Liver (tissue), 9 donors: ENCODE results near the gene MCCC1. TPM values are rescaled to one million over a fixed set of nuclear protein-coding genes. Genes with fewer than 3 reads are reported as not detected.
A peak's percentile ranks its signal among the peaks of the same experiment; 100 is the strongest.

Experiments used
- DNase-seq: peaks from one replicate; pipeline ENCODE4 v3.0.0-alpha.2; 2017; ENCODE audit warnings: low spot score
- H3K27ac ChIP-seq, 2 donors: one replicate each; pipeline ENCODE4 v1.7.0; 2013; ENCODE audit warnings: inconsistent platforms in 2 of 2, low read length in 2 of 2, control low read depth in 1 of 2, low read depth in 1 of 2, mild to moderate bottlenecking in 1 of 2
- H3K27me3 ChIP-seq, 4 donors: one replicate each; pipeline versions ENCODE4 v1.6.1 to v1.7.0; 2013; ENCODE audit warnings: low read length in 3 of 4, inconsistent platforms in 1 of 4, mild to moderate bottlenecking in 1 of 4, moderate library complexity in 1 of 4; ENCODE audit not compliant: control insufficient read depth in 4 of 4, insufficient read depth in 4 of 4
- H3K36me3 ChIP-seq, 4 donors: one replicate each; pipeline versions ENCODE4 v1.6.1 to v1.7.0; 2013; ENCODE audit warnings: low read length in 3 of 4, mild to moderate bottlenecking in 3 of 4, low read depth in 1 of 4, moderate library complexity in 1 of 4; ENCODE audit not compliant: control insufficient read depth in 4 of 4, insufficient read depth in 3 of 4
- H3K4me1 ChIP-seq, 4 donors: one replicate each; pipeline versions ENCODE4 v1.6.1 to v1.7.0; 2013; ENCODE audit warnings: low read length in 3 of 4, mild to moderate bottlenecking in 3 of 4, moderate library complexity in 1 of 4; ENCODE audit not compliant: control insufficient read depth in 4 of 4, insufficient read depth in 4 of 4
- H3K4me3 ChIP-seq, 3 donors: one replicate each; pipeline versions ENCODE4 v1.6.1 to v1.7.0; 2013; ENCODE audit warnings: low read length in 3 of 3, control low read depth in 1 of 3, low read depth in 1 of 3, mild to moderate bottlenecking in 1 of 3
- H3K9ac ChIP-seq, 2 donors: one replicate each; pipeline ENCODE4 v1.7.0; 2013; ENCODE audit warnings: low read length in 2 of 2, mild to moderate bottlenecking in 2 of 2, moderate library complexity in 2 of 2, control low read depth in 1 of 2, low read depth in 1 of 2
- H3K9me3 ChIP-seq, 4 donors: one replicate each; pipeline versions ENCODE4 v1.6.1 to v1.7.0; 2013; ENCODE audit warnings: low read length in 3 of 4; ENCODE audit not compliant: control insufficient read depth in 4 of 4
- EGR1 ChIP-seq, 2 donors: IDR thresholded peaks; 2 replicates each; pipeline ENCODE4 v1.6.1; 2016 to 2018; ENCODE audit warnings: antibody characterized with exemption in 2 of 2, low read depth in 2 of 2
- FOXA1 ChIP-seq: IDR thresholded peaks from 2 replicates; pipeline ENCODE4 v1.6.1; 2016; ENCODE audit warnings: antibody characterized with exemption
- FOXA2 ChIP-seq: IDR thresholded peaks from 2 replicates; pipeline ENCODE4 v1.6.1; 2016; ENCODE audit warnings: antibody characterized with exemption
- GABPA ChIP-seq, 2 donors: IDR thresholded peaks in 1 of 2; conservative IDR thresholded peaks in 1 of 2; 2 replicates each; pipeline ENCODE4 v1.6.1; 2016; ENCODE audit warnings: antibody characterized with exemption in 2 of 2, mild to moderate bottlenecking in 1 of 2, moderate library complexity in 1 of 2
- HNF4A ChIP-seq, 2 donors: conservative IDR thresholded peaks; 2 replicates each; pipeline ENCODE4 v1.6.1; 2016; ENCODE audit warnings: antibody characterized with exemption in 2 of 2, mild to moderate bottlenecking in 2 of 2
- HNF4G ChIP-seq: IDR thresholded peaks from 2 replicates; pipeline ENCODE4 v1.6.1; 2016; ENCODE audit warnings: antibody characterized with exemption
- JUND ChIP-seq, 2 donors: IDR thresholded peaks; 2 replicates each; pipeline ENCODE4 v1.6.1; 2016; ENCODE audit warnings: antibody characterized with exemption in 2 of 2
- NR2F2 ChIP-seq: IDR thresholded peaks from 2 replicates; pipeline ENCODE4 v1.6.1; 2016; ENCODE audit warnings: antibody characterized with exemption
- RAD21 ChIP-seq, 2 donors: IDR thresholded peaks; 2 replicates each; pipeline ENCODE4 v1.6.1; 2016; ENCODE audit warnings: antibody characterized with exemption in 2 of 2, mild to moderate bottlenecking in 2 of 2
- REST ChIP-seq: IDR thresholded peaks from 2 replicates; pipeline ENCODE4 v1.6.1; 2016; ENCODE audit warnings: antibody characterized with exemption, mild to moderate bottlenecking
- RXRA ChIP-seq, 2 donors: IDR thresholded peaks; 2 replicates each; pipeline ENCODE4 v1.6.1; 2017 to 2018; ENCODE audit warnings: antibody characterized with exemption in 2 of 2, mild to moderate bottlenecking in 1 of 2
- TAF1 ChIP-seq: conservative IDR thresholded peaks from 2 replicates; pipeline ENCODE4 v1.6.1; 2016; ENCODE audit warnings: antibody characterized with exemption, mild to moderate bottlenecking
- YY1 ChIP-seq: IDR thresholded peaks from 2 replicates; pipeline ENCODE4 v1.6.1; 2016; ENCODE audit warnings: antibody characterized with exemption, mild to moderate bottlenecking
- ZBTB33 ChIP-seq: IDR thresholded peaks from 2 replicates; pipeline ENCODE4 v1.6.1; 2016; ENCODE audit warnings: antibody characterized with exemption
- WGBS: extraction: QIAGEN DNeasy Blood & Tissue Kit; methylation state at CpG from one replicate; pipeline ENCODE4 v1.1.7; 2013; 5-methylcytosine and 5-hydroxymethylcytosine counted together
- polyA plus RNA-seq, 2 donors: library from polyadenylated mRNA; stranded (reverse) in 1 of 2; unstranded in 1 of 2; fragments of 200-250 nt in 1 of 2; fragments of >200 nt in 1 of 2; fragmentation: Nextera tagmentation in 1 of 2; extraction: Ambion mirVana in 1 of 2; gene quantifications; one replicate each; pipeline versions ENCODE4 v1.2.1 to v1.2.3, GENCODE V29; 2013 to 2015
- total RNA-seq, 2 donors: library from RNA; depleted of rRNA; stranded (reverse); fragments of >200 nt; gene quantifications; one replicate each; pipeline ENCODE4 v1.2.3, GENCODE V29; 2014
- TF ChIP-seq, protein P1 (sequence below): IDR thresholded peaks from 2 replicates; pipeline ENCODE4 v1.6.1; 2016; ENCODE audit warnings: antibody characterized with exemption
- TF ChIP-seq, protein P2 (sequence below): IDR thresholded peaks from 2 replicates; pipeline ENCODE4 v1.6.1; 2016; ENCODE audit warnings: antibody characterized with exemption
- TF ChIP-seq, protein P3 (sequence below): fragments of 150-350 bp; IDR thresholded peaks from 2 replicates; pipeline ENCODE4 v1.5.1; 2017; ENCODE audit warnings: improper control_type of control experiment, low read depth, low read length; ENCODE audit not compliant: missing input control
- donor health status: healthy.
- donor health status: healthy.
- donor health status: healthy.
- donor health status: healthy.
- donor health status: healthy.

The MCCC1 gene
- total and polyA plus RNA-seq, 4 donors = 23.4 to 40.0 (median 34.5) TPM

DNA sequence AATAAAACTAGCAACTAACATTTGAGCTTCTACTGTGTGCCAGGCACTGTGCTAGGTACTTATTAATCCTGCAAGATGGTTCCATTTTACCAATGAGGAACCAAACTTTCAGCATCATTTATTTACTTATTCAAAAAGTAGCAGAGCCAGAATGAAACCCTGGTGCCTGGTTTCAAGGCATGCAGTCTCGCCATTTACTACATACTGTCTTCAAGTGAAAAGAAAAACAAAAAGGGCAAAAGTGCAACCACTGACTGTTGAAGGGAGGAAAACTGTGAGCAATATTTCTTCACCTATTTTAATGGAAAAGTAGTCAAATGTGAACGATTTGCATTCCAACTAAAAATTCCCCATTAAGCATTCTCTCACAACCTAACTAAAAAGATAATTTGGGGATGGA lies 127.7 kb downstream of the MCCC1 start:
- Histone ChIP-seq H3K9me3 (no peaks in the 10 kb centered on the region), H3K36me3 (no peaks in the 10 kb centered on the region), H3K27ac (no peak overlapping the region), H3K9ac (no peak overlapping the region), H3K27me3 (no peaks in the 10 kb centered on the region), H3K4me3 (no peak overlapping the region), H3K4me1 (peaks cover 17 to 36% (median 29%) of the 10 kb centered on the region in 4 donors)
- TF ChIP-seq FOXA2 (no peak), NR2F2 (no peak), HNF4G (no peak), YY1 (no peak), JUND (IDR thresholded peaks at IDR 0.05) (no peak), RXRA (IDR thresholded peaks at IDR 0.05) (no peak), REST (no peak), EGR1 (IDR thresholded peaks at IDR 0.05; ENCODE audit: low read depth in 2 of 2) (no peak), GABPA (IDR thresholded peaks at IDR 0.05 in 1 of 2, conservative IDR thresholded peaks at IDR 0.05 in 1 of 2) (no peak), FOXA1 (no peak), TAF1 (no peak), HNF4A (conservative IDR thresholded peaks at IDR 0.05) (no peak)
- TF ChIP-seq, protein P1, sequence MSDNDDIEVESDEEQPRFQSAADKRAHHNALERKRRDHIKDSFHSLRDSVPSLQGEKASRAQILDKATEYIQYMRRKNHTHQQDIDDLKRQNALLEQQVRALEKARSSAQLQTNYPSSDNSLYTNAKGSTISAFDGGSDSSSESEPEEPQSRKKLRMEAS = no peak
- TF ChIP-seq, protein P2, sequence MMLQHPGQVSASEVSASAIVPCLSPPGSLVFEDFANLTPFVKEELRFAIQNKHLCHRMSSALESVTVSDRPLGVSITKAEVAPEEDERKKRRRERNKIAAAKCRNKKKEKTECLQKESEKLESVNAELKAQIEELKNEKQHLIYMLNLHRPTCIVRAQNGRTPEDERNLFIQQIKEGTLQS = no peak
- TF ChIP-seq, protein P3, sequence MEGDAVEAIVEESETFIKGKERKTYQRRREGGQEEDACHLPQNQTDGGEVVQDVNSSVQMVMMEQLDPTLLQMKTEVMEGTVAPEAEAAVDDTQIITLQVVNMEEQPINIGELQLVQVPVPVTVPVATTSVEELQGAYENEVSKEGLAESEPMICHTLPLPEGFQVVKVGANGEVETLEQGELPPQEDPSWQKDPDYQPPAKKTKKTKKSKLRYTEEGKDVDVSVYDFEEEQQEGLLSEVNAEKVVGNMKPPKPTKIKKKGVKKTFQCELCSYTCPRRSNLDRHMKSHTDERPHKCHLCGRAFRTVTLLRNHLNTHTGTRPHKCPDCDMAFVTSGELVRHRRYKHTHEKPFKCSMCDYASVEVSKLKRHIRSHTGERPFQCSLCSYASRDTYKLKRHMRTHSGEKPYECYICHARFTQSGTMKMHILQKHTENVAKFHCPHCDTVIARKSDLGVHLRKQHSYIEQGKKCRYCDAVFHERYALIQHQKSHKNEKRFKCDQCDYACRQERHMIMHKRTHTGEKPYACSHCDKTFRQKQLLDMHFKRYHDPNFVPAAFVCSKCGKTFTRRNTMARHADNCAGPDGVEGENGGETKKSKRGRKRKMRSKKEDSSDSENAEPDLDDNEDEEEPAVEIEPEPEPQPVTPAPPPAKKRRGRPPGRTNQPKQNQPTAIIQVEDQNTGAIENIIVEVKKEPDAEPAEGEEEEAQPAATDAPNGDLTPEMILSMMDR = no peak
- DNase-seq = no peak
- WGBS = 67% methylated on average over 2 of the region's 2 CpGs

DNA sequence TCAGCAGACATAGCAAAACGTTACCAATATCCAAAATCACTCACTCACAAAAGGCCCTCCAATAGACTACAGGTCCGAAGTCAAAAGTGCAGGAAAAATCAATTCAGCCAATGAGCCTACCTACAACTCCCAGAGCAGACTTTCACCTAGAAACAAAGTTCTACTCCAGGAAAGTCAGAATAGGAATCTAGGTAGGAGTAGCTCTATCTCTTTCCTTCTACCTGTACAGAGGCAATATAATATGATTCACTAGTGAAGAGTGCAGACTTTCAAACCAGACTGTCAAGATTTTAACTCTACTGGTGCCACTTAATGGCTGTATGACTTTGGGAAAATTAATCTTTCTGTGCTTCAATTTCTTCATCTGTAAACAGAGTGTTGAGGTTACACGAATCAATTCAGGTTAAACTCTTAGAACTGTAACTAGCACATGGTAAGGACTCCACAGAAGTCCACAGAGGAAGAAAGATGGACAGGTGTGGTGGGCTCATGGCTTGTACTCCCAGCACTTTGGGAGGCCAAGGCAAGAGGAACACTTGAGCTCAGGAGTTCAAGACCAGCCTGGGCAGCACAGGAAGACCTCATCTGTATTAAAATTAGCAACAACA lies 128.4 kb downstream of the MCCC1 start:
- WGBS = 29% methylated on average over 3 of the region's 3 CpGs
- H3K4me3 ChIP-seq = peak overlapping the region in 1 of 3 donors; percentile 33
- no peaks in the 10 kb centered on the region for H3K27me3 ChIP-seq
- H3K9me3 ChIP-seq = no peaks in the 10 kb centered on the region
- no peaks in the 10 kb centered on the region for H3K36me3 ChIP-seq
- peak overlapping the region in 1 of 2 donors; percentile 34 for H3K9ac ChIP-seq
- peak overlapping the region; percentile 46 to 51 for H3K27ac ChIP-seq
- H3K4me1 ChIP-seq = peaks cover 17 to 42% (median 29%) of the 10 kb centered on the region in 4 donors
- no peak for DNase-seq
- peak; percentile 99 for TF ChIP-seq HNF4G
- peak; percentile 75 for TF ChIP-seq ZBTB33
- TF ChIP-seq GABPA (IDR thresholded peaks at IDR 0.05 in 1 of 2, conservative IDR thresholded peaks at IDR 0.05 in 1 of 2) = no peak
- TF ChIP-seq, protein P3 = no peak
- TF ChIP-seq EGR1 (IDR thresholded peaks at IDR 0.05; ENCODE audit: low read depth in 2 of 2) = peak in 1 of 2 donors; percentile 63
- TF ChIP-seq TAF1 = peak; percentile 50
- TF ChIP-seq NR2F2 = peak; percentile 49
- TF ChIP-seq RXRA (IDR thresholded peaks at IDR 0.05) = peak; percentile 77 to 86
- TF ChIP-seq JUND (IDR thresholded peaks at IDR 0.05) = peak; percentile 80 to 90
- TF ChIP-seq HNF4A (conservative IDR thresholded peaks at IDR 0.05) = peak; percentile 100
- TF ChIP-seq, protein P1 = peak; percentile 78
- peak; percentile 70 for TF ChIP-seq YY1
- TF ChIP-seq RAD21 (IDR thresholded peaks at IDR 0.05) = peak; percentile 46 to 48
- TF ChIP-seq FOXA1 = no peak
